SK-N-SH (cell line): ENCODE data around the gene LHB. TPM values are rescaled to one million over a fixed set of nuclear protein-coding genes. Genes with fewer than 3 reads are reported as not detected.
A peak's percentile ranks its signal among the peaks of the same experiment; 100 is the strongest.

Source experiments
- CTCF ChIA-PET: fragments of 300-600, 350-600 bp; formaldehyde crosslinking; extraction: SDS; loops from one replicate; lab custom pipeline; 2021; lab: Yijun Ruan, JAX
- POLR2A ChIA-PET: fragments of 350-600 bp; sonication (Branson Sonifier 250); formaldehyde crosslinking; extraction: SDS; loops from one replicate; lab custom pipeline; 2020; ENCODE audit warnings: antibody characterized with exemption, inconsistent platforms; lab: Yijun Ruan, JAX
- DNase-seq: peaks from one replicate; pipeline ENCODE4 v3.0.0; 2012
- H2AFZ ChIP-seq: fragments of 200-600 bp; sonication (generic); 2 replicates; pipeline ENCODE4 v1.8.1; 2016; ENCODE audit warnings: antibody characterized with exemption, mild to moderate bottlenecking, low read depth
- H3F3A ChIP-seq: fragments of 200-600 bp; sonication (generic); replicated peaks from 2 replicates; pipeline ENCODE3; 2016; ENCODE audit warnings: antibody characterized with exemption, mild to moderate bottlenecking; ENCODE audit not compliant: insufficient read depth
- H3K27ac ChIP-seq, 2 experiments: fragments of 200-500 bp in 1 of 2; fragments of 200-600 bp in 1 of 2; sonication (Bioruptor generic) in 1 of 2; sonication (generic), shearing (Covaris generic) in 1 of 2; 2 replicates each; pipeline versions ENCODE4 v1.5.1 to v1.6.1; 2014 to 2016; ENCODE audit warnings: low read depth in 2 of 2, inconsistent platforms in 1 of 2, low read length in 1 of 2, mild to moderate bottlenecking in 1 of 2, mixed read lengths in 1 of 2
- H3K27me3 ChIP-seq: fragments of 200-600 bp; sonication (generic), shearing (Covaris generic); 2 replicates; pipeline ENCODE4 v1.6.1; 2016; ENCODE audit warnings: mixed run types; ENCODE audit not compliant: insufficient read depth
- H3K36me3 ChIP-seq, 2 experiments: fragments of 200-500 bp in 1 of 2; fragments of 200-600 bp in 1 of 2; sonication (Bioruptor generic) in 1 of 2; sonication (generic) in 1 of 2; replicated peaks in 1 of 2; 2 replicates each; pipeline versions ENCODE3 to v1.5.1; 2014 to 2016; ENCODE audit warnings: low read length in 1 of 2, mild to moderate bottlenecking in 1 of 2; ENCODE audit not compliant: insufficient read depth in 2 of 2, control insufficient read depth in 1 of 2
- H3K4me1 ChIP-seq, 2 experiments: fragments of 200-500 bp in 1 of 2; fragments of 200-600 bp in 1 of 2; sonication (Bioruptor generic) in 1 of 2; sonication (generic), shearing (Covaris generic) in 1 of 2; 2 replicates each; pipeline versions ENCODE4 v1.5.1 to v1.6.1; 2014 to 2016; ENCODE audit warnings: low read depth in 1 of 2, low read length in 1 of 2, mixed run types in 1 of 2; ENCODE audit not compliant: insufficient read depth in 2 of 2, control insufficient read depth in 1 of 2
- H3K4me2 ChIP-seq: fragments of 200-600 bp; sonication (generic), shearing (Covaris generic); 2 replicates; pipeline ENCODE4 v1.6.1; 2017; ENCODE audit warnings: mixed run types
- H3K4me3 ChIP-seq, 2 experiments: fragments of 200-500 bp in 1 of 2; fragments of 200-600 bp in 1 of 2; sonication (Bioruptor generic) in 1 of 2; sonication (generic), shearing (Covaris generic) in 1 of 2; 2 replicates each; pipeline versions ENCODE4 v1.5.1 to v1.8.1; 2014 to 2016; ENCODE audit warnings: low read depth in 2 of 2, inconsistent platforms in 1 of 2, low read length in 1 of 2, mild to moderate bottlenecking in 1 of 2, mixed read lengths in 1 of 2, moderate library complexity in 1 of 2
- H3K79me2 ChIP-seq: fragments of 200-600 bp; sonication (generic); 2 replicates; pipeline ENCODE4 v1.8.1; 2017; ENCODE audit warnings: mild to moderate bottlenecking; ENCODE audit not compliant: insufficient read depth
- H3K9ac ChIP-seq: fragments of 200-600 bp; sonication (generic); 2 replicates; pipeline ENCODE4 v1.6.1; 2017; ENCODE audit warnings: mixed run types
- H3K9me2 ChIP-seq: fragments of 200-600 bp; sonication (generic); 2 replicates; pipeline ENCODE4 v1.6.1; 2017; ENCODE audit warnings: mixed run types
- H3K9me3 ChIP-seq: fragments of 200-600 bp; sonication (generic); 2 replicates; pipeline ENCODE4 v1.6.1; 2017; ENCODE audit warnings: mixed run types, mild to moderate bottlenecking, moderate library complexity
- H4K20me1 ChIP-seq: fragments of 200-600 bp; sonication (generic); 2 replicates; pipeline ENCODE4 v1.6.1; 2017; ENCODE audit warnings: mild to moderate bottlenecking, mixed run types; ENCODE audit not compliant: insufficient read depth
- CHD2 ChIP-seq: fragments of 150-350 bp; IDR thresholded peaks from 2 replicates; pipeline ENCODE4 v1.6.1; 2018; ENCODE audit warnings: low read length; ENCODE audit not compliant: partially characterized antibody
- ELF1 ChIP-seq: IDR thresholded peaks from 2 replicates; pipeline ENCODE4 v1.4.0; 2012
- EP300 ChIP-seq, 2 experiments: IDR thresholded peaks; 2 replicates each; pipeline versions ENCODE4 v1.4.0 to v1.6.1; 2012; ENCODE audit warnings: borderline replicate concordance in 1 of 2, low read depth in 1 of 2, low read length in 1 of 2
- FOXJ3 ChIP-seq: sonication (generic); formaldehyde crosslinking; IDR thresholded peaks from 2 replicates; pipeline ENCODE4 v1.5.1; 2020; ENCODE audit warnings: mild to moderate bottlenecking, missing genetic modification reagents
- GABPA ChIP-seq: IDR thresholded peaks from 2 replicates; pipeline ENCODE4 v1.4.0; 2012; ENCODE audit warnings: low read depth, mild to moderate bottlenecking
- IRF3 ChIP-seq: fragments of 150-350 bp; IDR thresholded peaks from 2 replicates; pipeline ENCODE4 v1.6.1; 2016; ENCODE audit warnings: mild to moderate bottlenecking, low read depth, low read length
- MAX ChIP-seq: IDR thresholded peaks from 2 replicates; pipeline ENCODE4 v1.4.0; 2012; ENCODE audit warnings: low read depth
- MEF2A ChIP-seq: IDR thresholded peaks from 2 replicates; pipeline ENCODE4 v1.4.0; 2012; ENCODE audit warnings: low read depth, borderline replicate concordance
- NRF1 ChIP-seq: IDR thresholded peaks from 2 replicates; pipeline ENCODE4 v1.6.1; 2012; ENCODE audit warnings: low read depth, mild to moderate bottlenecking, low read length
- POLR2AphosphoS5 ChIP-seq: IDR thresholded peaks from 2 replicates; pipeline ENCODE4 v1.6.1; 2012; ENCODE audit warnings: low read depth, low read length
- RCOR1 ChIP-seq: fragments of 150-350 bp; IDR thresholded peaks from 2 replicates; pipeline ENCODE4 v1.6.1; 2017; ENCODE audit warnings: antibody characterized with exemption, low read length
- RFX5 ChIP-seq: IDR thresholded peaks from 2 replicates; pipeline ENCODE4 v1.6.1; 2012; ENCODE audit warnings: mild to moderate bottlenecking, improper control_type of control experiment, low read length
- YY1 ChIP-seq: IDR thresholded peaks from 2 replicates; pipeline ENCODE4 v1.4.0; 2012; ENCODE audit warnings: low read depth, mild to moderate bottlenecking
- WGBS: methylation state at CpG from one replicate; pipeline ENCODE4 v1.1.6; 2017; ENCODE audit warnings: low lambda C conversion rate; 5-methylcytosine and 5-hydroxymethylcytosine counted together
- polyA plus RNA-seq, 3 experiments: library from polyadenylated mRNA; depleted of rRNA; stranded (reverse); fragments of >200 nt; gene quantifications; 2 replicates each; pipeline ENCODE4 v1.2.3, GENCODE V29; 2012
- TF ChIP-seq, protein P1 (sequence below): IDR thresholded peaks from 2 replicates; pipeline ENCODE4 v1.4.0; 2012; ENCODE audit warnings: low read depth, borderline replicate concordance
- TF ChIP-seq, protein P2 (sequence below): IDR thresholded peaks from 2 replicates; pipeline ENCODE4 v1.6.1; 2012; ENCODE audit warnings: mild to moderate bottlenecking, low read depth, low read length, moderate library complexity
- TF ChIP-seq, protein P3 (sequence below): IDR thresholded peaks from 2 replicates; pipeline ENCODE4; 2012

The LHB gene
- polyA plus RNA-seq, 1 of the 3 experiments (the other 2 are of a cell fraction) = 0.13 TPM

DNA sequence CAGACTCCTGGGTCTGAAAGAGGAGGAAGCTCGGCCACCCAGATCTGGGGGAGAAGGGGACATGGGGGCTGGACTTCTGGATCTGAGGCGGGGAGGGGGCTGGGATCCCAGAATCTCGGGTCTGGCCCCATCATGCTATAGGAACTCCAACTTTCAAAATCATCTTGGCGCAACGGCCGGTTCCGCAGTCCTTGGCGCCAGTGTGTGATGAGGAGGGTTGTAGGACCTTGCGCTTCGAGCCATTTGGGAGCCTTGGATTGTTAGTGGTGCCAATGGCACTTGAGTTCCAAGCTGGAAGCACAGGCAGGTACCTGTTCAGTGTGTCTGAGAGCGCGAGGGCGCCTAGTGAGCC is 22.9 kb downstream of the LHB start:
- Histone ChIP-seq H3K9ac (peak overlapping the region; percentile 88), H3K9me2 (no peaks in the 10 kb centered on the region), H3K4me1 (peaks cover 0 to 17% of the 10 kb centered on the region in 2 experiments; a peak in 1 of 4 replicates), H3K27me3 (no peaks in the 10 kb centered on the region), H3K9me3 (no peaks in the 10 kb centered on the region), H3K27ac (peak overlapping the region; percentile 80 to 86; a peak in 3 of 4 replicates), H3K36me3 (peaks cover 0 to 4% of the 10 kb centered on the region in 2 experiments), H4K20me1 (no peaks in the 10 kb centered on the region), H3K4me2 (peak overlapping the region; percentile 92), H2AFZ (no peak overlapping the region), H3K4me3 (peak overlapping the region; percentile 74 to 99), H3F3A (peaks cover 8% of the 10 kb centered on the region), H3K79me2 (peaks cover 89% of the 10 kb centered on the region)
- ChIA-PET CTCF (interaction anchor here (0.6 to 6.2 kb wide), 16 partner anchors 10 to 206 kb away, joined by 3 to 54 read pairs (median 11); partner anchors contain the start of gene FTL), POLR2A (interaction anchor here (1.1 kb wide), 1 partner anchor 11 kb away, joined by 5 read pairs; no protein-coding TSS in a partner anchor)
- DNase-seq = no peak
- under 1% methylated on average over 12 of the region's 13 CpGs for WGBS
- no peak for TF ChIP-seq EP300 (IDR thresholded peaks at IDR 0.05; ENCODE audit: borderline replicate concordance in 1 of 2, low read depth in 1 of 2, low read length in 1 of 2)

DNA sequence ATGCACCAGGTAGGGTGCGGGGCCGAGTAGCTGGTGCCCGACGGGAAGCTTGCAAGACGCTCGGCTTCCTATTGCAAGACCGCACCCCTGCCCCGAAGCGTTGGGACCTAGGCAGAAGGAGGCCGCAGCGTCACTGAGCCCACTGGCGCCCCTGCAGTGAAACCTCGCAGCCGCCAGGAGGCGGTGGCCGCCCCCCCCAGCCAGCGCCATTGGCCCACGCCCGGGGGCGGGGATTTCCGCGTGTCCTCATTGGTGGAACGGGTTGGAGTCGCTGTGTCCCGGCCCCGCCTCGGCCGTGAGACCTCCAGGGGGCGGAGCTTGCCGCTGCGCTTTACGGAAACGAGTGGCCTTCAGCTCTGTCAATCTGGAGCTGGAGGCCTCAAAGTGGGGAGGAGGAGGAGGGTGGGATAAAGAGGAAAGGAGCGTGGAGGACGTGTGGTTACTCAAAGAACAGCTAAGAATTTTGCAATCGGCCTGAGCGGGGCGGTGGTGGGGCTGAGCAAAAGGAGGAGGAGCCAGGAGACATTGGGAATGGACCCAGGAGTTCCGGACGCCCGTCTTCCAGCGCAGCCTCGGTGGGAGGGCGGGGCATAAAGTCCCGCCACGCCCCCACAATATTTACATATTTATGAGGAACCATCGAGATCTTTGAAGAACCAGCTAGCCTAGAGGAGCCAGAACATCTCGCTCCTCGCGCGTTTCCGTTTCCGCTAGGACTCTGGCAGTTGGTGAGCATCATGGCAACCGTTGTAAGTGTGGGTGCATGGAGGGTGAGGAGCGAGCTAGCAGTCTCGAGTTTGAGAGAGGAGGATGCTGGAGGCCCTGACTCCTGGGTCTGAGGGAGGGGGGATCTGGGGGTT is 23.5 kb downstream of the LHB start, which contains the start of the genes GYS1 and RUVBL2:
GYS1 (minus strand) TSS at position 135 of the 860 bp plus-strand sequence. CDS start 197 bp downstream, outside the sequence.
RUVBL2 (plus strand) TSS at position 713 of the 860 bp plus-strand sequence; CDS start at position 738, 25 bp downstream.
- Histone ChIP-seq H3K36me3 (peaks cover 0 to 9% of the 10 kb centered on the region in 2 experiments), H3K27me3 (no peaks in the 10 kb centered on the region), H3K9me3 (no peaks in the 10 kb centered on the region), H3K4me2 (peak within 1 kb of the TSS; percentile 100), H3K9me2 (no peaks in the 10 kb centered on the region), H3K27ac (peak within 1 kb of the TSS; percentile 82 to 86), H3F3A (peaks cover 8% of the 10 kb centered on the region), H3K4me3 (peak within 1 kb of the TSS; percentile 74 to 99), H3K4me1 (peaks cover 0 to 17% of the 10 kb centered on the region in 2 experiments; a peak in 1 of 4 replicates), H3K9ac (peak within 1 kb of the TSS; percentile 96), H2AFZ (peak within 1 kb of the TSS; percentile 69), H4K20me1 (no peaks in the 10 kb centered on the region), H3K79me2 (peaks cover 87% of the 10 kb centered on the region)
- ChIA-PET POLR2A (interaction anchor here (0.5 to 1.1 kb wide), 4 partner anchors 10 to 343 kb away, joined by 3 to 5 read pairs (median 3); no protein-coding TSS in a partner anchor), CTCF (interaction anchor here (0.6 to 6.2 kb wide), 26 partner anchors 10 to 213 kb away, joined by 3 to 54 read pairs (median 5); partner anchors contain the start of genes FTL and KCNA7)
- under 1% methylated on average over 42 of the region's 56 CpGs for WGBS
- DNase-seq = peak; percentile 99
- peak; percentile 72; the same call in 1 of the 2 replicates for TF ChIP-seq IRF3
- TF ChIP-seq, protein P1, sequence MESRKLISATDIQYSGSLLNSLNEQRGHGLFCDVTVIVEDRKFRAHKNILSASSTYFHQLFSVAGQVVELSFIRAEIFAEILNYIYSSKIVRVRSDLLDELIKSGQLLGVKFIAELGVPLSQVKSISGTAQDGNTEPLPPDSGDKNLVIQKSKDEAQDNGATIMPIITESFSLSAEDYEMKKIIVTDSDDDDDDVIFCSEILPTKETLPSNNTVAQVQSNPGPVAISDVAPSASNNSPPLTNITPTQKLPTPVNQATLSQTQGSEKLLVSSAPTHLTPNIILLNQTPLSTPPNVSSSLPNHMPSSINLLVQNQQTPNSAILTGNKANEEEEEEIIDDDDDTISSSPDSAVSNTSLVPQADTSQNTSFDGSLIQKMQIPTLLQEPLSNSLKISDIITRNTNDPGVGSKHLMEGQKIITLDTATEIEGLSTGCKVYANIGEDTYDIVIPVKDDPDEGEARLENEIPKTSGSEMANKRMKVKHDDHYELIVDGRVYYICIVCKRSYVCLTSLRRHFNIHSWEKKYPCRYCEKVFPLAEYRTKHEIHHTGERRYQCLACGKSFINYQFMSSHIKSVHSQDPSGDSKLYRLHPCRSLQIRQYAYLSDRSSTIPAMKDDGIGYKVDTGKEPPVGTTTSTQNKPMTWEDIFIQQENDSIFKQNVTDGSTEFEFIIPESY = no peak
- TF ChIP-seq NRF1 = peak; percentile 47
- TF ChIP-seq FOXJ3 (CRISPR knock-in tag) = no peak
- TF ChIP-seq, protein P2, sequence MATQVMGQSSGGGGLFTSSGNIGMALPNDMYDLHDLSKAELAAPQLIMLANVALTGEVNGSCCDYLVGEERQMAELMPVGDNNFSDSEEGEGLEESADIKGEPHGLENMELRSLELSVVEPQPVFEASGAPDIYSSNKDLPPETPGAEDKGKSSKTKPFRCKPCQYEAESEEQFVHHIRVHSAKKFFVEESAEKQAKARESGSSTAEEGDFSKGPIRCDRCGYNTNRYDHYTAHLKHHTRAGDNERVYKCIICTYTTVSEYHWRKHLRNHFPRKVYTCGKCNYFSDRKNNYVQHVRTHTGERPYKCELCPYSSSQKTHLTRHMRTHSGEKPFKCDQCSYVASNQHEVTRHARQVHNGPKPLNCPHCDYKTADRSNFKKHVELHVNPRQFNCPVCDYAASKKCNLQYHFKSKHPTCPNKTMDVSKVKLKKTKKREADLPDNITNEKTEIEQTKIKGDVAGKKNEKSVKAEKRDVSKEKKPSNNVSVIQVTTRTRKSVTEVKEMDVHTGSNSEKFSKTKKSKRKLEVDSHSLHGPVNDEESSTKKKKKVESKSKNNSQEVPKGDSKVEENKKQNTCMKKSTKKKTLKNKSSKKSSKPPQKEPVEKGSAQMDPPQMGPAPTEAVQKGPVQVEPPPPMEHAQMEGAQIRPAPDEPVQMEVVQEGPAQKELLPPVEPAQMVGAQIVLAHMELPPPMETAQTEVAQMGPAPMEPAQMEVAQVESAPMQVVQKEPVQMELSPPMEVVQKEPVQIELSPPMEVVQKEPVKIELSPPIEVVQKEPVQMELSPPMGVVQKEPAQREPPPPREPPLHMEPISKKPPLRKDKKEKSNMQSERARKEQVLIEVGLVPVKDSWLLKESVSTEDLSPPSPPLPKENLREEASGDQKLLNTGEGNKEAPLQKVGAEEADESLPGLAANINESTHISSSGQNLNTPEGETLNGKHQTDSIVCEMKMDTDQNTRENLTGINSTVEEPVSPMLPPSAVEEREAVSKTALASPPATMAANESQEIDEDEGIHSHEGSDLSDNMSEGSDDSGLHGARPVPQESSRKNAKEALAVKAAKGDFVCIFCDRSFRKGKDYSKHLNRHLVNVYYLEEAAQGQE = peak; percentile 58; the same call in 1 of the 2 replicates
- peak; percentile 6; the same call in 1 of the 2 replicates for TF ChIP-seq RCOR1
- TF ChIP-seq GABPA = peak; percentile 95
- peak; percentile 87 for TF ChIP-seq YY1
- no peak for TF ChIP-seq MEF2A
- peak; percentile 43; the same call in 1 of the 2 replicates for TF ChIP-seq ELF1
- TF ChIP-seq POLR2AphosphoS5 = peak; percentile 97
- TF ChIP-seq, protein P3, sequence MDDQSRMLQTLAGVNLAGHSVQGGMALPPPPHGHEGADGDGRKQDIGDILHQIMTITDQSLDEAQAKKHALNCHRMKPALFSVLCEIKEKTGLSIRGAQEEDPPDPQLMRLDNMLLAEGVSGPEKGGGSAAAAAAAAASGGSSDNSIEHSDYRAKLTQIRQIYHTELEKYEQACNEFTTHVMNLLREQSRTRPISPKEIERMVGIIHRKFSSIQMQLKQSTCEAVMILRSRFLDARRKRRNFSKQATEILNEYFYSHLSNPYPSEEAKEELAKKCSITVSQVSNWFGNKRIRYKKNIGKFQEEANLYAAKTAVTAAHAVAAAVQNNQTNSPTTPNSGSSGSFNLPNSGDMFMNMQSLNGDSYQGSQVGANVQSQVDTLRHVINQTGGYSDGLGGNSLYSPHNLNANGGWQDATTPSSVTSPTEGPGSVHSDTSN = peak; percentile 98
- TF ChIP-seq MAX = peak; percentile 95
- peak; percentile 78 for TF ChIP-seq CHD2
- peak; percentile 53; the same call in 1 of the 2 replicates for TF ChIP-seq RFX5
